Urinary bladder (tissue), 2 donors: ENCODE measurements around the gene ZNF766. TPM values are rescaled to one million over a fixed set of nuclear protein-coding genes. Genes with fewer than 3 reads are reported as not detected.

Experiments
- polyA plus RNA-seq: library from polyadenylated mRNA; stranded (reverse); fragments of 200-250 nt; gene quantifications from one replicate; pipeline ENCODE4 v1.2.3, GENCODE V29; 2013
- small RNA-seq: library from RNA; depleted of rRNA; stranded (forward); fragments of <200 nt; gene quantifications from one replicate; pipeline ENCODE3, GENCODE V24; 2014
- total RNA-seq: library from RNA; depleted of rRNA; stranded (reverse); fragments of >200 nt; gene quantifications from one replicate; pipeline ENCODE4 v1.2.3, GENCODE V29; 2014
- donor health status: healthy.

The ZNF766 gene
- total and polyA plus RNA-seq, 2 donors = 11.7 to 28.1 TPM

Small RNA genes lying within 50 kb of the gene (small RNA-seq; reads per million reads assigned to genes)
- gene MIR643 = 0.15 reads per million
- gene MIR6801 = not detected
- gene RF00019 = not detected

Other genes starting within 250 kb of the ZNF766 start
- gene ZNF614, start 241.2 kb upstream of the ZNF766 start, total RNA-seq = 21.1 TPM
- 6.5 TPM for gene ZNF614, start 241.2 kb upstream of the ZNF766 start, polyA plus RNA-seq
- gene ZNF432, start 220.7 kb upstream of the ZNF766 start, total RNA-seq = 28.6 TPM
- 5.7 TPM for gene ZNF432, start 220.7 kb upstream of the ZNF766 start, polyA plus RNA-seq
- 62.0 TPM for gene ZNF841, start 173.8 kb upstream of the ZNF766 start, total RNA-seq
- gene ZNF841, start 173.8 kb upstream of the ZNF766 start, polyA plus RNA-seq = 7.0 TPM
- 26.1 TPM for gene ZNF616, start 129.6 kb upstream of the ZNF766 start, total RNA-seq
- 4.9 TPM for gene ZNF616, start 129.6 kb upstream of the ZNF766 start, polyA plus RNA-seq
- 27.8 TPM for gene ZNF836, start 98.0 kb upstream of the ZNF766 start, total RNA-seq
- gene ZNF836, start 98.0 kb upstream of the ZNF766 start, polyA plus RNA-seq = 6.7 TPM
- gene PPP2R1A, start 79.5 kb upstream of the ZNF766 start, total RNA-seq = 93.6 TPM
- gene PPP2R1A, start 79.5 kb upstream of the ZNF766 start, polyA plus RNA-seq = 182 TPM
- gene ZNF480, start 27.6 kb downstream of the ZNF766 start, total RNA-seq = 18.8 TPM
- gene ZNF480, start 27.6 kb downstream of the ZNF766 start, polyA plus RNA-seq = 5.3 TPM
- gene ZNF610, start 66.7 kb downstream of the ZNF766 start, total RNA-seq = 8.4 TPM
- 2.2 TPM for gene ZNF610, start 66.7 kb downstream of the ZNF766 start, polyA plus RNA-seq
- 50.1 TPM for gene ZNF880, start 100.3 kb downstream of the ZNF766 start, total RNA-seq
- gene ZNF880, start 100.3 kb downstream of the ZNF766 start, polyA plus RNA-seq = 15.3 TPM
- 46.7 TPM for gene ZNF528, start 128.3 kb downstream of the ZNF766 start, total RNA-seq
- gene ZNF528, start 128.3 kb downstream of the ZNF766 start, polyA plus RNA-seq = 12.1 TPM
- gene ZNF534, start 159.6 kb downstream of the ZNF766 start, total RNA-seq = 0.74 TPM
- 0.35 TPM for gene ZNF534, start 159.6 kb downstream of the ZNF766 start, polyA plus RNA-seq
- gene ZNF578, start 184.0 kb downstream of the ZNF766 start, total RNA-seq = 10.7 TPM
- 2.0 TPM for gene ZNF578, start 184.0 kb downstream of the ZNF766 start, polyA plus RNA-seq